ENCODE results near the gene CDK11A. TPM values are rescaled to one million over a fixed set of nuclear protein-coding genes. Genes with fewer than 3 reads are reported as not detected.
"Not testable (repeated sequence)": the region's sequence is repeated elsewhere in the genome, so short reads cannot be mapped to it uniquely, and the experiment has no call there.

CDK11A gene
- polyA plus RNA-seq, 12 donors, result 14.3 to 49.2 (median 21.1) TPM; not detected in 1

GRCh38 chr1:1684031-1684681 is 40.0 kb downstream of the CDK11A start:
- DNase-seq, result no peak

- no peak for DNase-seq
These were observed 40.9 kb downstream of the CDK11A start for GRCh38 chr1:1683104-1683905.

GRCh38 chr1:1680912-1681273 is 43.3 kb downstream of the CDK11A start:
- no peak for DNase-seq

- DNase-seq, result no peak
These were observed 43.9 kb downstream of the CDK11A start for GRCh38 chr1:1680031-1680911.

GRCh38 chr1:1678581-1679380 is 45.4 kb downstream of the CDK11A start:
- DNase-seq, result no peak

GRCh38 chr1:1677718-1678580 is 46.2 kb downstream of the CDK11A start:
- no peak for DNase-seq

GRCh38 chr1:1676087-1676486 is 48.1 kb downstream of the CDK11A start:
- not testable (repeated sequence) for DNase-seq

- DNase-seq, result not testable (repeated sequence)
These were observed 48.9 kb downstream of the CDK11A start for GRCh38 chr1:1675218-1675617.

- DNase-seq, result not testable (repeated sequence)
These were observed 49.4 kb downstream of the CDK11A start for GRCh38 chr1:1674806-1675205.

GRCh38 chr1:1672181-1672965 is 51.8 kb downstream of the CDK11A start:
- no peak for DNase-seq

GRCh38 chr1:1671365-1672119 is 52.6 kb downstream of the CDK11A start:
- DNase-seq, result no peak

GRCh38 chr1:1670866-1671265 is 53.3 kb downstream of the CDK11A start:
- DNase-seq, result no peak

GRCh38 chr1:1669468-1670440 is 54.4 kb downstream of the CDK11A start:
- no peak for DNase-seq

- no peak for DNase-seq
These were observed 57.6 kb downstream of the CDK11A start for GRCh38 chr1:1666526-1666925.

- no peak for DNase-seq
These were observed 58.3 kb downstream of the CDK11A start for GRCh38 chr1:1665815-1666251.

GRCh38 chr1:1664941-1665814 is 59.0 kb downstream of the CDK11A start:
- DNase-seq, result no peak

All from muscle of arm (tissue), 12 donors.